Stomach (tissue), 4 donors: ENCODE data around the gene RNF26.

Experiments used
- EP300 ChIP-seq: sonication (generic); formaldehyde crosslinking; IDR thresholded peaks from one replicate; pipeline ENCODE4 v1.6.1; 2017; ENCODE audit warnings: antibody characterized with exemption
- POLR2A ChIP-seq, 4 donors: fragments of 450-650 bp; IDR thresholded peaks; one replicate each; pipeline ENCODE4 v1.6.1; 2016; ENCODE audit warnings: antibody characterized with exemption in 4 of 4, control low read depth in 2 of 4, mild to moderate bottlenecking in 1 of 4, moderate library complexity in 1 of 4
- POLR2AphosphoS5 ChIP-seq, 3 donors: sonication (generic); formaldehyde crosslinking; IDR thresholded peaks; one replicate each; pipeline ENCODE4 v1.6.1; 2016; ENCODE audit warnings: antibody characterized with exemption in 3 of 3
- TF ChIP-seq, protein P1 (sequence below), 7 experiments: fragments of 450-650 bp in 4 of 7; fragments of 200-600 bp in 3 of 7; sonication (generic) in 3 of 7; IDR thresholded peaks; one replicate each; pipeline ENCODE4 v1.5.1; 2016 to 2019; ENCODE audit warnings: antibody characterized with exemption in 7 of 7, control low read depth in 2 of 7, mild to moderate bottlenecking in 1 of 7

DNA sequence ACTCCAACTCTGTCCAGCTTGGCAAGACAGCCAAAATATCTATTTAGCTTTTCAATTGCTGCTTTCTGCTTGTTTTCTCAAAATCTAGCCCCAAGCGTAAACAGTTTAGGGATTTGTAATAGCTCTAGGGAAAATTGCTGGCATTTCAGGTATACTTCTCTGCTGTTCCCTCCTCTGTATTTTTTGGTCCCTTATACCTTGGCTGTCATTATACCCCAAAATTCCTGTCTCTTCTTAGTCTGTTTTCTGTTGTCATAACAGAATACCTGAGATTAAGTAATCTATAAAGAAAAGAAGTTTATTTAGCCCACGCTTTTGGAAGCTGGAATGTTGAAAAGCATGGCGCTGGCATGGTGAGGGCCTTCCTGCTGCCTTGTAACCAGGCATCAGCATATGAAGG, 40.9 kb upstream of the RNF26 start:
- TF ChIP-seq, protein P1, sequence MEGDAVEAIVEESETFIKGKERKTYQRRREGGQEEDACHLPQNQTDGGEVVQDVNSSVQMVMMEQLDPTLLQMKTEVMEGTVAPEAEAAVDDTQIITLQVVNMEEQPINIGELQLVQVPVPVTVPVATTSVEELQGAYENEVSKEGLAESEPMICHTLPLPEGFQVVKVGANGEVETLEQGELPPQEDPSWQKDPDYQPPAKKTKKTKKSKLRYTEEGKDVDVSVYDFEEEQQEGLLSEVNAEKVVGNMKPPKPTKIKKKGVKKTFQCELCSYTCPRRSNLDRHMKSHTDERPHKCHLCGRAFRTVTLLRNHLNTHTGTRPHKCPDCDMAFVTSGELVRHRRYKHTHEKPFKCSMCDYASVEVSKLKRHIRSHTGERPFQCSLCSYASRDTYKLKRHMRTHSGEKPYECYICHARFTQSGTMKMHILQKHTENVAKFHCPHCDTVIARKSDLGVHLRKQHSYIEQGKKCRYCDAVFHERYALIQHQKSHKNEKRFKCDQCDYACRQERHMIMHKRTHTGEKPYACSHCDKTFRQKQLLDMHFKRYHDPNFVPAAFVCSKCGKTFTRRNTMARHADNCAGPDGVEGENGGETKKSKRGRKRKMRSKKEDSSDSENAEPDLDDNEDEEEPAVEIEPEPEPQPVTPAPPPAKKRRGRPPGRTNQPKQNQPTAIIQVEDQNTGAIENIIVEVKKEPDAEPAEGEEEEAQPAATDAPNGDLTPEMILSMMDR (IDR thresholded peaks at IDR 0.05), result no peak
- TF ChIP-seq POLR2A (IDR thresholded peaks at IDR 0.05) (no peak), POLR2AphosphoS5 (IDR thresholded peaks at IDR 0.05) (no peak), EP300 (no peak)
